NCI-H2029 (cell line): ENCODE results near the gene OSTN.
"Not testable (repeated sequence)": the region's sequence is repeated elsewhere in the genome, so short reads cannot be mapped to it uniquely, and the experiment has no call there.

Experiments
- DNase-seq: peaks from one replicate; lab custom pipeline; 2025; lab: John Stamatoyannopoulos, UW

OSTN gene

DNA sequence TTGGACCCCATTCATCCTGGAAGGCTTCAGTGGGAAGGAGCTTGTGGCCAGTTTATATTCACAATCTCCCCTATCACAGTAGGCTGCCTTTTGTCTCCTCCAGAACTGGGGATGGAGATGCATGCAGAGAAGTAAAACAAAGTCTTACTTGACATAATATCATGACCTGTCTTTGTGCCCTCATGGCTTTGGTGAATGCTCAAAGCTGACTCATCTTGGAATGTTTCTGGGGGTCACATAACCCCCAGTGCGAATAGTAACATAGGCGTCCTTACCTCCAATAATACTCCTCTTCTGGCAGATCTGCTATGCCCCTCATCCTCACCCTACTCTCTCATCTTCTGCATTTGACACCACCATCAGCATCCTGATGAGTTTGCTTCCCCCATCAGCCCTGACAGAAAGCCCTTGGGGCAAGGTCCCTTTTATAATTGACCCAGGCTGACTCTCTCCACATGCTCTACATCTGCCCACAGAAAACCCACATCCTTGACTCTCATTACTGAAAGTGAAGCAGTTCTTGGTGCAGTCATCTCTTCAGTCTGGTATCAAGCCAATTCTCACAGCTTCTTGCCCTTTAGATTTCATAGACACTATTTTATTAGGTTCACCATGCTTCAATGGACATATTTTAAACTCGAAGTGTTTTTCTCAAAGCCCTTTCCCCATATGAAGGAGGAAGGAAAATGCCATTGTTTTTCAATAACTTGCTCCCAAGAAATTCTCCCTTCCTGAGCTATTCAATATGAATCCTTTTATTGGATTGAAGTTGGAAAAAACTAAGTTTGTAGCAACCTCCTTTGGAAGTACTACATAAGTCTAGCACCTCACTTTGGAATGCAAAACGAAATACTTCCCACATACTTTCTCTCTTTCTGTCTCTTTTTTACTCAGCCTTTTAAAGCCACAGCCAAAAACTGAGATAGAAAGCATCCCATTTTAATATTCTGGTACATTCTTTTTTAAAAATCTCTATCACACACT is 36.6 kb downstream of the OSTN start:
- no peak for DNase-seq

DNA sequence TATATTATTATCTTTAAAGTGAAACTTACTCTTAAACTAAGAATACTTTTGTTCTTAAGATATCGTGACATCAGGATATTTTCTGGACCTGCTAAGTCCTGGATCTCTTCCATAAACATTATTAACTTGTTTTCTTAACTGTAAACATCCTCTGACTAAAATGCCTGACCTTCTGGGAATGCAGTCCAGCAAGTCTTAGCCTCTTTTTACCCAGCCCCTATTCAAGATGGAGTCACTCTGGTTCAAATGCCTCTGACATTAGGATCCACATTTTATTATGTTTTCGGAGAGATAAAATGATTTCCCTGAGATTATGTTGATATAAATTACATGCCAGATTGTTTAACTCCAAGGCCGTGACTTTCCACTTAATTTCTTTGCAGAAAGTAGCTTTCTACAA is 37.6 kb downstream of the OSTN start:
- no peak for DNase-seq

DNA sequence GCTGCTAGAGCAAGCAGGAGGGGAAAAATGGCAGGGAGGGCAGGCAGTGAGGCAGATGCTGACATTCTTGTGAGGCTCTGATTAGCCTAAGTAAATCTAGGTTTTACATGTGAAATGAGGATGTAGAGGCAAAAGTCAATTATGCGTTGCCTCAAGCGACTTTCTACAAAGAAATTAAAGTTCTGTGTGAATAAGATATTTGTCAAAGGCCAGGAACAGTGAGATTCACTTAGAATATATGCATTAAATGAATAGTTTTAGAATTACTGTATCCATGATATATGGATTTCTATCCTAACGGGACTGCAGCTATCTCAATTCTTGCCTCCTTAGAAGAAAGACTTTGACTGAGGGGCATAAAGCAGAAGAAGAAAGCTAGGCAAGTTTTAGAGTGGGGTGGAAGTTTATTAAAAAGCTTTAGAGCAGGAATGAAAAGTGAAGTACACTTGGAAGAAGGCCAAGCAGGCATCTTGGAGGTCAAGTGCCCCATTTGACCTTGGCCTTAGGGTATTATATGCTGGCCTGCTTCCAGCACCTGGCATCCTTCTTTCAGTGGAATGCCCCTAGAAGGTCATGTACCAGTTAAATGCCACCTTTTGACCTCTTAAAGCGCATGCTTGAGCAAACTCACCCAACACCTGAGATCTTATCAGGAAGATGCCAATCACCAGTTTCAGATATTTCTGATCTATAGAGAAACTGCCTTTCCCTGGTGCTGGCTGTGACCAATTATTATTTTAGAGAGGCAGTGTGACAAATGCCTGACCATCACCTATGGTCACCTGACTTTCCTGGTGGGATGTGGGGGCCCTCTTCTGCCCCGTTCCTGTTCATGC is 38.2 kb downstream of the OSTN start:
- no peak for DNase-seq

DNA sequence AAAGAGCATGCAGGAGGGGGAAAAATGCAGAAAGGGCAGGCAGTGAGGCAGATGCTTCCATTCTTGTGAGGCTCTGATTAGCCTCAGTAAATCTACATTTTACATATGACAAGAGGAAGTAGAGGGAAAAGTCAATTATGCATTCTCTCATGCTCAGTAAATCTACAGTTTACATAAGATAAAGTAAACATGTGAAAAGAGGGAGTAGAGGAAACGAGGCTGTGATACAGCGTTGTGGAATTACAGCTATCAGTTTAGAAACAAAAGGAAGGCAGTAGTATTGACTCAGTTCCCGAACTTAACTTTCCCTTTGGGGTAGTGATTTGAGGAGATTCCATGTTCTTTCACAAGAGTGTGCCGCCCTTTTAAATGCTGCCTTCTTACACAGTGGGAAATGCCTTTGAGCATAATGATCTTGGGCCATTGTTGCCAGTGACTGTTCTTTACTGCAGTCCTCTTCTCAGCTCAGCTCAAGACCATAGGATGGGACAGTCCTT is 39.3 kb downstream of the OSTN start:
- no peak for DNase-seq

DNA sequence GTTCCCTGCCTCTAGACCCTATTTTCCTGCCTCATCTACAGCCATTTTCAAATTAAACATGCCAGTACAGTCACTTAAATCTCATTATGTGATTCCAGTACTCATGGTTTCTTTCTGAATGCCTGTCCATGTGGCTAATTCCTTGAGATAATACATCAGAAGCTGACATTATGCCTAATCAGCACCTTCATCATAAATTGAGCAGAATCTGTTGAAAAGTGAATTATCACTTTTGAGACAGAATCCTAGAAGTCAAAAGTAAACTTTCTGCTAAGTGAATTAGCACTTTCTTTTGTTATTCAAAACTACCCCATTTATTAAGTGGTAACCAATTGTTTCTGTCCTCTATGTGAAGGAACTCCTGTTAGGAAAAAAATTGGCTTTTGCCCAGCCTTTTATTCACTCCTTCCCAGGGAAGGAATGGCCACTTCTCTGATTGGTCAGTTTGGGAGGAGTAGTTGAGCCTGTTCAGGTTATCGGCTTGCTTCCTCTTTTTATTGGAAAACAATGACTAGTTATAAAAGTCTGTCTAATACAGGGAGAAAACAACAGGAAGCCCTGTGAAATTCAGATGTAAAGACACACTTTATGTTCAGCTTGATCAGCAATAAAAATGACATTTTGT is 40.5 kb downstream of the OSTN start:
- no peak for DNase-seq

DNA sequence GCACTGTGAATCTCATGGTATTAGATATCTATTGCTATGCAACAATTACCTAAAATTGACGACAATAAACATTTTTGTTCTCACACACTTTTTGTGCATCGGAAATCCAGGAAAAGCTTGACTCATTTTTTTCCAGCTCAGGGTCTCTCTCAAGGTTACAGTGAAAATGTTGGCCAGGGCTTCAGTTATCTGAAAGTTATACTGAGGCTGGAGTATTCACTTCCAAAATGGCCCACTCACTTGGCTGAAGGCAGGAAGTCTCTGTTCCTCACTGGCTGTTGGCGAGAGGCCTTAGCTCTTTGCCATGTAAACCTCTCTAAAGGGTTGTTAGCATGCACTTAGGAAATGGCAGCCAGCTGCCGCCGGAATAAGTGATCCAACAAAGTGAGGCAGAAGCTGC is 41.4 kb downstream of the OSTN start:
- no peak for DNase-seq

DNA sequence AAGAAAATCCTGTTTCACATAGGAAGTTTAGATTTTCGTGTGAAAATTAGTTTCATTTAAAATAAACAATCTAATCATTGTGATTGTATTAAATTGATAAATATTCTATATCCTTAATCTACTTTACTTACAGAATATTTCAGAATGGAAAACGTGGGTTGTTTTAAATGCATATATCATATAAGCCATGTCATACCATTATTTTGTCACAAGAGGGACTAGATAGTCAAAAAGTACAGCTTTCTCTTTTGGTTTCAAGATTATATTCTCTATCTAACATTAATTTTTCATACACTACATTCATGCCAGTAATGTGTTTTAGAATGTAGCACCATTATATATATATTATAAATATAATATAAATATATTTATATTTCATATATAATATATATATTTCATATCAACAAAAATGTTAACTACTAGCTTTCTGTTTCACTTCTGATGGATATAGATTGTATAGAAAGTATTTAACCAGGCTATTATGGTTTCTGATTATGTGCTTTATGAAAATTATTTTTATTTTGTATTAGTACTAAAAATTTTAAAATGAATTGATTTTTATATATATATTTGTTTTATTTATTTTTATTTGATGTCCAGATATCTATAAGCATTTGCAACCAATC is 45.3 kb downstream of the OSTN start:
- no peak for DNase-seq

DNA sequence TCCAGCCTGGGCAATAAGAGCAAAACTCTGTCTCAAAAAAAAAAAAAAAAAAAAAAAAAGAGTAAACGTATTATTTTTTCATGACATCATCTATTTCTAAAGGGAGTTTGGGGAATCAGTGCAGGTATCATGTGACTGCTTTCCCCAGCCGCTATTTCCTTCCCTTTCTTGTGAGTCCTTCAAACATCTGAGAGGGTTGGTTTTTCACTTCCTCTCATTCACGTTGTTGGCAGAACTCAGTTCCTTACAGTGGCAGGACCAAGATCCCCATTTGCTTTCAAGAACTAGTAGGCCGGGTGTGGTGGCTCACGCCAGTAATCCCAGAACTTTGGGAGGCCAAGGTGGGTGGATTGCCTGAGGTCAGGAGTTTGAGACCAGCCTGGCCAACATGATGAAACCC is 47.0 kb downstream of the OSTN start:
- not testable (repeated sequence) for DNase-seq

DNA sequence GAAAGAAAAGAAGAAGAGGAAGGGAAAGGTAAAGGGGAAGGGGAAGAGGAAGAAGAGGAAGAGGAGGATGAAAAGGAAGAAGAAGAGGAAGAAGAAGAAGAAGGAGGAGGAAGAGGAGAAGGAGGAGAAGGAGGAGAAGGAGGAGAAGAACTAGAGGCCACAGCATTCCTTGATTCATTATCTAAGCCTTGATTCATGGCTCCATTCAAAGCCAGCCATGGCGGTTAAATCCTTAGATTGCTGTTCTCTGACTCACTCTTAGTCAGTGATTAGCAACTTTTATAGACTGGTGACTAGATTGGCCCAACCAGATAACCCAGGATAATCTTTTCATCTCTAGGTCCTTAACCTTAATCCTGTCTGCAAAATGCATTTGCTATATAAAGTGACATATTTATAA is 47.6 kb downstream of the OSTN start:
- no peak for DNase-seq

DNA sequence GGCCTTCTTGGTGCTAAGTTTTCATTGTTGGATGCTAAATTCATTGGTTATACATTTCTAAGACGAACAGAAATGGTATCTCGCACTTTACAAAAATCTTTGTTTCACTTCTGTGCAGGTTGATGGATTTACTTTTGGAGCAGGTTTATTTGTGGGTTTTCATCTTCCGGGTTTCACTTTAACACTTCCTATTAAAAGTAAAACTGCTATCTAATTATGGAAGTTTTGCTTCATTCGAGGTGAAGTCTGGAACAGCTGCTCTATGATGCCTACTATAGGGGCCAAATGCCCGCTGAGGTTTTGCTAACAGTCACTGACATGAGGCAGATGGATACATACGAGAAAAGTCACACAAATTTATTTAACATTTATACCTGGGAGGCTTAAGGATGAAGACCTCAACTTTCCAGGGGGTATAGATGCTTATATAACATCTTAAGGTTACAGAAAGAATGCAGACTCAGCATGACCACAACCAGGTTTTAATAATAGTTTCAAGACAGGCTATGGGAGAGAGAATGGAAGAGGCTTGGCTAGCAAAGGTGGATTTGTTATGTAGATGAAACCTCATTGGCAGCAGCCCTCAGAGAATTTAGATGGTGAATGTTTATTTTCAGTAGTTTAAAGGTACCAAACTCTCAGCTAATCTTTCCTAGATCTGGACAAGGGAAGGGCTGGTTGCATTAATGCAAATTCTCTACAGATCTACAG is 54.2 kb downstream of the OSTN start:
- no peak for DNase-seq

DNA sequence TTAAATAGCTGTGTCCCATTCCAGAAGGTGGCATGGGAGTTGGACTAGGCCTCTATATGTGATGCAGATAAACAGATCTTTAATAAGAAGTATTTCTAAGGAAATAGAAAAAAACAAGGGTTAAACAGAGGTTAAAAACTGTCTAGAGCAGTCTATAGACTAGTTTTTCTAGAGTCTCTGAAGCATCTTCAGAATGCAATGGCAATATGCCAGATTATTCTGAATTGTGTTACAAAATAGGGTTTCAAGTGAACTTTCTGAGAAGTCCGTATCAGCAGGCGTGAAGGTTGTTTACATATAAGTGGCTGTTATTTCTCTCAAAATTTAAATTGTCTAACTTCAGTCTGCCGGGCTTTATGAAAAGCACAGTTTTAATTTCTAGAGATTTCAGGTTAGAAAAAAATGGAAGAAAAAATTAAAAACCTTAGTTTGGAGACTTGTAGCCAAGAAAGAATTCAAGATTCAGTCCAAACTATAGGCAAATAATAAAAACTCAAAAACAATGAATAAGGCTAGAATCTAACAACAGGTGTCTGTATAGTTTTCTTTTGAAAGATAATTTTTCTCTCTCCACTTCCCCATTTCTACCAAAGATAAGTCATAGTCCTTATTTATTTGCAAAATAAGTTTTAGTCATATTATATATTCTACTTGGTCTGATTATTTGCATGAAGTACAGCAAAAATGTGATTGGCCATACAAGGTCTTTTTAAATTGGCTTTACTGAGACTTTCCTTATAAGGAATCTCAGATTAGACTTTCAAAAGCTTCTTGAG is 55.2 kb downstream of the OSTN start:
- no peak for DNase-seq

DNA sequence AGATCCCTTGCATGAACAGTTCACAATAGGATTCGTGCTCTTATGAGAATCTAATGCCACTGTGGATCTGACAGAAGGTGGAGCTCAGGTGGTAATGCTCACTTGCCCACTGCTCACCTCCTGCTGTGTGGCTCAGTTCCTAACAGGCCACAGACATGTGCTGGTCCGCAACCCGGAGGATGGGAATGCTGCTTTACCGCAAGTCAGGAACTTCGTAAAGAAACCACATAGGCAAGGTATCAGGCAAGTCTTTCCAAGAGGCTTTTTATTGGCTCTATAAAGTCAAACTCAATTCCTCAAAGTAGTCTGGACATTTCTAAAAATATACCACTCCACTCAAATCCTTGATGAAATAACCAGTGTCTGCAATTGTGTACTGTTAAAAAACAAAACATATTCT is 56.1 kb downstream of the OSTN start:
- DNase-seq, result no peak

DNA sequence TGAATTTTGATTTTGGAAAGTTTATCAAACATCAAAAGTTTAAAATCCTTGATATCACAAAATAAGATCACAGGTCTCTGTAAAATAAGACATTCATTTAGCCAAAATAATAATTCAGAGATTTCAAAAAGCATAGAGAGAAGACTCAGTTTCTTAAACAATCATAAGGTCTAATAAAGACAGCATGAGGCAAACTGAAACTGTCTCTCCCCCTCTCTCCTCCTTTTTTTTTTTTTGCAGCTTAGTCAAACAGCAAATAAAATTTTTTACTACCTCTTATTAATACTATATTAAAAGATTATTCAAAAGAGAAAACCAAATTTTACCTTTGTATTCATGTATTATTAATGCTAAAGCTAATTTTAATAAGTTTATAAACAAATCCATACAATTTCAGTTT is 57.4 kb downstream of the OSTN start:
- DNase-seq, result no peak

DNA sequence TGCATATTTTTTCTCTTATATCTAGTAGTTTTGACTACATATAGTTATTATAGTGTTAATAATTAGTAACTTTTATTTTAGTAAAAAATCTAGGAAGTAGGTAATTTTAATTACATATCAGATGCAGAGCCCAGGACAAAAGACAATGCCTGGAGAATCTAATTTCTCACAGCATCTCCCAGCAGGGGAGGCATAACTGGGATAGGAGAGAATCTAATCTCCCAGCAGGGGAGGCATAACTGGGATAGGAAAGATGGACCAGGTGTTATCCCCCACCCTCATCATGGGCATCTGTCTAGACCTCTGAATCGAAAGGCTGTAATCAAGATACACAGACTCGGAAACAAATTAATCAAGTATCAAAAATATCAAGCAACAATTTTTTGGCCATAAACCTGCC is 58.2 kb downstream of the OSTN start:
- no peak for DNase-seq

DNA sequence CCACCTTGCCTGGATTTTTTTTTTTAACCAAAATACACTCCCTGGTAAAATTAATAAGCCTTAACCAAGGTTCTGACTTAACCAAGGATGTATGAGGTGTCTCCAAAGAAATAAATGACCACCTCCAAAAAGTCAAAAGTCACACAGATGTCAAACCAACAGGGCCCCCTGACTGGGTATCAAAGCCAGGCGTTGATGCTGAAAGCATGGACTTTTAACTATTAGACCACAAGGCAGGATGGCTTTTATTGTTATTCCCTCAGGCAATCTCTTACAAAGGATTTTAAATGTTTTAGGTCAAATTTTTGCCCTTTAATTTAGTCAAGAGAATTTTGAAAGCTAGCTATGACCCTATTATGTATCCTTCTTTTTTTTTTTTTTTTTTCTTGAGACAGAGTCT is 60.4 kb downstream of the OSTN start:
- no peak for DNase-seq

DNA sequence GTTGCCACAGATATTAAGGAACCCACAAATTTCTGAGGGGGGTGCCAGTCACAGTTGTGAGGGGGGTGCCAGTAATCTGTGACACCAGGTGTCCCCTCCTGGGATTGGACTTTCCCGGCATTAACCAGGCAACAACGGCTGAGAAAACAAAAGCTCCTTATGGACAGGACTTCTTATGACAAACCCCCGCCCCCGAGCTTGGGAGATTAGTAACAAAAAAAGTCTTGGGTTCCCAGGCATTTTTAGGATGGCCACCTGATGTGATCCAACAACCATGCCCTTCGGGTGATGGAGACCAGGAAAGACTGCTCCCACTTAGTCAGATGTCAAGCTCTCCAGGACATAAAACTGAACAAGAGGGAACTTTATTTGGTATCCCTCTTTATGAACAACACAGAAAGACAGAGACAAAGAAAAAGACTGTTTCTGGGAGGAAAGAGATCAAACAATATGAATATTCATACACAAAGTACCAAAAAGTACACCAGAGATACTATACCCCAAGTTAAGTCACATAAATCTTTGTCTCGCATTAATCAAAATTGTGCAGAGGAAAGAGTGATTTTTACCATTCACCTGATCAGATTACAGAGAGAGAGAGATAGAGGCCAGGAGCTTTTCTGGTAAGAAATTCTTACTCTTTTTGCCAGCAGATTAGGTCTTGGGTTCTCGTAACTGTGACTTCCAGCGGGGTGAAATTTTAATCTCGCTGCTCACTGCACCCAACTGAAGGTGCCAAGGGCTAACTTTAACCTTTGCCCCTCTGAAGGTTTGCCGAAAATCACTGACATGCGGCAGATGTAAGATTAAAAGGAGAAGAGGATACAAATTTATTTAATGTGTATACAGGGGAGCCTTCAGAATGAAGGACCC is 61.6 kb downstream of the OSTN start:
- no peak for DNase-seq

DNA sequence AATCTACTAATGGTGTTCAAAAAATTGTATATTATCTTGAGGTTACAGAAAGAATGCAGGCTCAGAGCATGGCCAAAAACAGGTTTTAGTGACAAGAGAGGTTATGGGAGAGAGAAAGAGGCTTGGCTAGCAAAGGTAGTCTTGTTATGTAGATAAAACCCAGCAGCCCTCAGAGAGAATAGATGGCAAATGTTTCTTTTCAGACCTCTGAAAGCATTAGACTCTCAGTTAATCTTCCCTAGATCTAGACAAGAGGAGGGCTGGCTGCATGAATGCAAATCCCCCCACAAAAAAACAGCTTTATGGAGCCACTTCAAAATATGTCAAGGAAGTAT is 62.2 kb downstream of the OSTN start:
- no peak for DNase-seq

DNA sequence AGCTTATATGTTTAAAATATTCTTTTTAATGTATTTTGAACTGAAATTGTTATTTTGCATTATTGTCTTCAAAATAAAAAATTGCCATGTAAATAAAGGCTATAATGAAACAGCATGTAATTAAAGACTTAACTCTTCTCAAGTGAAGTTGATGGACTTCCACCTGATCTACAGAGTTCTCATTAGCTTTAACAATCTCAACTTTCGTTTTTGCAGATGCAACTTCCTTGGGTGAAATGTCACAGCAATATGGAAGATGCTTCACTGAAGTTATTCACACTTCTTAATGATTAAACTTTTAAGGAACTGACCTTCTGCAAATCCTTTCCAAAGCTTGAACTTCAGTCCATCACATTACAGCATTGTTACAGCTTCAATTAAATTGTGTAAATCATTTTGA is 63.6 kb downstream of the OSTN start:
- no peak for DNase-seq

DNA sequence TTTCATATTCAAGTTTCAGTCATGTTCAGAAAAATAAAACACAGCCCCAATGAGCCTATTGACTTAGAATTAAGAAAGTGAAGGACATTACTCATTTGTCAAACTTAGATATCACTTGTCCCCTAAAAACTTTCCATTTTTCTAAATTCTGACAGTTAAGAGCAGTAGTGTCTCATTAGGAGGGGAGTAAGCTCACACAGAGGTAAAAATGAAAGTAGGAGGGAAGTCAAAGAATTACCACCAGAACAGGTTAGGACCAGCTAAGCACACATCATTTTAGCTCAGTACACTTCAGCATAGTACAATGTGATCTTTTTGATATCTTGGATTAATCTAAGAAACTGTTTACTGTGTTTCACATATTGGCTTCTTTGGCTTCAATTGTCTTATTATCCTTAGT is 64.3 kb downstream of the OSTN start:
- DNase-seq, result no peak

DNA sequence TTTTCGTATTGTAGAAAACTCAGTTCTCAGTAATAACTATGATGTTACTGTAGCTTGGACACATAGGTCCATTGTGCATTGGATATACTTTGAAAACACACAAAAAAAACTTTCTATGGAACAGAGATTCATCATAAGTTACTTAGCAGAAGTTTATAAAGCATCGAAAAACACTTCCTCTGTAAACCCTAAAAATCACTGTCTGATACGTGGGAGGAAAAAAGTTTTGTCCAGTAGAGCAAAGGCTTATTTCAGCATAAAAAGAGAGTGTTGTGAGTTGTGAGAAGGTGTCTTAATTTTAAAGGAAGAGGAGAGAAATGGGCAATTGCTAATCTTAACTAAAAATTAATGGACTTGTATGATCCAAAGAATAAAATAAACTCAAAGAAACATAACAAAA is 64.8 kb downstream of the OSTN start:
- no peak for DNase-seq
